GM12872 (cell line): ENCODE data around the gene MAML2.

Experiments
- TF ChIP-seq, protein P1 (sequence below): IDR thresholded peaks from 3 replicates; pipeline ENCODE4 v1.5.1; 2011; ENCODE audit warnings: low read depth, mild to moderate bottlenecking, low read length, moderate library complexity; ENCODE audit not compliant: insufficient read depth

Gene MAML2

GRCh38 chr11:96229354-96229977 lies 113.5 kb downstream of the MAML2 start:
- TF ChIP-seq, protein P1, sequence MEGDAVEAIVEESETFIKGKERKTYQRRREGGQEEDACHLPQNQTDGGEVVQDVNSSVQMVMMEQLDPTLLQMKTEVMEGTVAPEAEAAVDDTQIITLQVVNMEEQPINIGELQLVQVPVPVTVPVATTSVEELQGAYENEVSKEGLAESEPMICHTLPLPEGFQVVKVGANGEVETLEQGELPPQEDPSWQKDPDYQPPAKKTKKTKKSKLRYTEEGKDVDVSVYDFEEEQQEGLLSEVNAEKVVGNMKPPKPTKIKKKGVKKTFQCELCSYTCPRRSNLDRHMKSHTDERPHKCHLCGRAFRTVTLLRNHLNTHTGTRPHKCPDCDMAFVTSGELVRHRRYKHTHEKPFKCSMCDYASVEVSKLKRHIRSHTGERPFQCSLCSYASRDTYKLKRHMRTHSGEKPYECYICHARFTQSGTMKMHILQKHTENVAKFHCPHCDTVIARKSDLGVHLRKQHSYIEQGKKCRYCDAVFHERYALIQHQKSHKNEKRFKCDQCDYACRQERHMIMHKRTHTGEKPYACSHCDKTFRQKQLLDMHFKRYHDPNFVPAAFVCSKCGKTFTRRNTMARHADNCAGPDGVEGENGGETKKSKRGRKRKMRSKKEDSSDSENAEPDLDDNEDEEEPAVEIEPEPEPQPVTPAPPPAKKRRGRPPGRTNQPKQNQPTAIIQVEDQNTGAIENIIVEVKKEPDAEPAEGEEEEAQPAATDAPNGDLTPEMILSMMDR = no peak

DNA sequence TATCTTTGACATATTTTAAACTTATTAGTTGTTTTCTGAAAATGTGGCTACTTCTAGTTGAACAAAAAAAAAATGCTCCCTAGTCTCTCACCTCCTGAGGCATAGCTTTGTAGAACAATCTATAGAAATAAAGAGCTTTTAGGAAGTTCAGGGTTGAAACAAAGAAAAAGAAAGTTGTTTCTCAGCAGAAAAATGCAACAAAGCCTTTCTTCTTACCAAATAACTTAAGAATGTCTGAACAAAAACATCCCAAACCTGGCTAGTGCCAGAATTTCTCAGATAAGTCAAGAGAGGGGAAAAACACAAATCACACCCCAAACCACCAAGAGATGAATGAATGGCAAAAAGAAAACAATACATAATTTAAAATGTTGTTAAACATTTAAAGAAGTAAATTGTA lies 114.1 kb downstream of the MAML2 start:
- TF ChIP-seq, protein P1 = no peak

DNA sequence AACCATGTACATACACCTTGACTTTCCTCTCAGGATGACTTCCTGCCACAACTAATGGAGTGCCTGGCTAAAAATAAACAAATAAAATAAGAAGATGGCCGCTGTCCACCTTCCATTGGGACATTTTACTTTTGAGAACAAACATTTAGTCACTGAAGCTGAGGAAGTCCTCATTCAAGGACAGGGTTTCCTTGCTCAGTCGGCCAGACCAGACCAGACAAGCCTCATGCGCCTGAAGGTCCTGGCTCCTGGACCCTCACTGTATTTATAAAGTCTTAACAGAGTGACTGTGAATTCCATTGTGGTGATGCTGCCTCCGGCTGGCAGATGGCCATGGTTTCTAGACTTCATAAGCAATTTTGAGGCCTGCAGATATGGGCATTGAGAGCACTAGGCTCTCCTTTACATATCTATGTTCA lies 114.5 kb downstream of the MAML2 start:
- TF ChIP-seq, protein P1 = no peak

GRCh38 chr11:96227244-96227643 lies 115.8 kb downstream of the MAML2 start:
- TF ChIP-seq, protein P1 = no peak

DNA sequence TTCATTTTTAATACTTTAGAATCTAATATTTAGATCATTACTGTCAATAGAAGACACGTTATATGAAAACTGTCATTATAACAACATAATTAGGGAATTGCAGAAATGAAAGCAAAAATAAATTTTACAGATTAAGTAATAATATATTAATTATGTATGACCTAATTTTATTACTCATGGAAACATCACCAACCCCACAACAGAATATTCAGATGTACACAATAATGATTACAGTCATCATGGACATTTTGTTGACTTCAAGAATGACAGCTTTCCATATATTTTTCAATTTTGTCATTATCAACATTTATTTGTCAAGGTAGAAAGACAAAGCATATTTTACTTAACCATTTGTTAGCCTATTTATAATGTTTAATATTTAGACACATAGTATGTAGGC lies 119.9 kb downstream of the MAML2 start:
- TF ChIP-seq, protein P1 = no peak

GRCh38 chr11:96222102-96222501 lies 120.9 kb downstream of the MAML2 start:
- TF ChIP-seq, protein P1 = no peak

- TF ChIP-seq, protein P1 = no peak
Measured at GRCh38 chr11:96221244-96222070, 121.5 kb downstream of the MAML2 start.
